K562 (cell line): ENCODE measurements around the gene NFILZ. TPM values are rescaled to one million over a fixed set of nuclear protein-coding genes. Genes with fewer than 3 reads are reported as not detected.
"Not testable (repeated sequence)": the region's sequence is repeated elsewhere in the genome, so short reads cannot be mapped to it uniquely, and the experiment has no call there.

Source experiments
- ATAC-seq: fragments of 200-7000 bp; cut with Tn5 transposase; 3 replicates; pipeline ENCODE4 v1.9.1; 2020; ENCODE audit warnings: moderate library complexity
- BruUV-seq: library from RNA; stranded (reverse); fragments of 400-500 nt; replicated peaks from 2 replicates; lab custom pipeline; 2021; lab: Mats Ljungman, UMichigan
- CTCF ChIA-PET: fragments of 300-600 bp; formaldehyde crosslinking; extraction: SDS; loops from one replicate; lab custom pipeline; 2021; ENCODE audit warnings: low intra/inter-chr PET ratio; lab: Yijun Ruan, JAX
- POLR2A ChIA-PET: fragments of 300-600, 350-650 bp; sonication (Branson Sonifier 250); formaldehyde crosslinking; extraction: SDS; loops from one replicate; lab custom pipeline; 2021; ENCODE audit warnings: antibody characterized with exemption, inconsistent platforms; lab: Yijun Ruan, JAX
- DNase-seq, 4 experiments: peaks; one replicate each; pipeline versions ENCODE4 v3.0.0 to v3.0.0-alpha.2; 2011 to 2018; ENCODE audit warnings: low spot score in 3 of 4, mixed read lengths in 3 of 4; ENCODE audit errors: extremely low read depth in 1 of 4
- FAIRE-seq: peaks from 2 replicates; lab custom pipeline; 2011; peaks lifted over from hg19 to GRCh38; lab: Jason Lieb, UNC
- H2AFZ ChIP-seq: 2 replicates; pipeline ENCODE4 v1.6.0; 2011; ENCODE audit warnings: low read depth, low read length, control low read depth, inconsistent platforms
- H3K27ac ChIP-seq: fragments of 200-600 bp; 3 replicates; pipeline ENCODE4 v1.8.0; 2011; ENCODE audit warnings: low read depth, mild to moderate bottlenecking, control low read depth, inconsistent platforms, low read length, moderate library complexity, mixed read lengths; ENCODE audit errors: extremely low read depth
- H3K27me3 ChIP-seq, 2 experiments: fragments of 300-600 bp in 1 of 2; 2 replicates in 1 of 2; 3 replicates in 1 of 2; pipeline versions ENCODE4 v1.6.0 to v1.8.0; 2011; ENCODE audit warnings: inconsistent platforms in 2 of 2, low read length in 2 of 2, mild to moderate bottlenecking in 1 of 2, mixed read lengths in 1 of 2, moderate library complexity in 1 of 2; ENCODE audit not compliant: control insufficient read depth in 2 of 2, insufficient read depth in 2 of 2
- H3K36me3 ChIP-seq: fragments of 300-600 bp; 3 replicates; pipeline ENCODE4 v1.8.0; 2011; ENCODE audit warnings: mild to moderate bottlenecking, low read length, inconsistent platforms; ENCODE audit not compliant: control insufficient read depth, insufficient read depth
- H3K4me1 ChIP-seq, 2 experiments: fragments of 200-600 bp in 1 of 2; replicated peaks in 1 of 2; 2 replicates in 1 of 2; 3 replicates in 1 of 2; pipeline versions ENCODE4 v1.5.1 to v1.8.0; 2011; ENCODE audit warnings: inconsistent platforms in 2 of 2, low read length in 2 of 2, mild to moderate bottlenecking in 1 of 2, mixed read lengths in 1 of 2, moderate library complexity in 1 of 2; ENCODE audit not compliant: control insufficient read depth in 2 of 2, insufficient read depth in 2 of 2
- H3K4me2 ChIP-seq: 2 replicates; pipeline ENCODE4 v1.6.1; 2011; ENCODE audit warnings: low read length, control low read depth, inconsistent platforms, mixed read lengths; ENCODE audit not compliant: insufficient read depth
- H3K4me3 ChIP-seq: fragments of 200-600 bp; sonication (generic), shearing (Covaris generic); 2 replicates; pipeline ENCODE4 v1.5.1; 2016; ENCODE audit warnings: control low read depth, inconsistent platforms
- H3K79me2 ChIP-seq: fragments of 200-600 bp; 3 replicates; pipeline ENCODE4 v1.8.0; 2011; ENCODE audit warnings: low read length, inconsistent platforms; ENCODE audit not compliant: control insufficient read depth, insufficient read depth
- H3K9ac ChIP-seq, 2 experiments: 2 replicates each; pipeline versions ENCODE4 v1.6.0 to v1.6.1; 2011; ENCODE audit warnings: low read depth in 2 of 2, low read length in 2 of 2, control low read depth in 1 of 2, inconsistent platforms in 1 of 2, mild to moderate bottlenecking in 1 of 2, mixed read lengths in 1 of 2; ENCODE audit not compliant: insufficient read depth in 1 of 2
- H3K9me1 ChIP-seq: one replicate; pipeline ENCODE4 v1.6.0; 2011; ENCODE audit warnings: inconsistent platforms, mild to moderate bottlenecking, low read length, moderate library complexity; ENCODE audit not compliant: control insufficient read depth, insufficient read depth
- H3K9me3 ChIP-seq: replicated peaks from 2 replicates; pipeline ENCODE4 v1.5.1; 2011; ENCODE audit warnings: low read depth, low read length, inconsistent platforms; ENCODE audit not compliant: control insufficient read depth, insufficient read depth
- H4K20me1 ChIP-seq: replicated peaks from 2 replicates; pipeline ENCODE4 v1.6.1; 2011; ENCODE audit warnings: low read length, inconsistent platforms, mixed read lengths; ENCODE audit not compliant: control insufficient read depth, insufficient read depth
- CHAMP1 ChIP-seq: fragments of 450-650 bp; IDR thresholded peaks from 2 replicates; pipeline ENCODE4 v1.6.1; 2016; ENCODE audit warnings: mild to moderate bottlenecking
- CXXC5 ChIP-seq: fragments of 250-450 bp; sonication (Bioruptor Pico); IDR thresholded peaks from 2 replicates; pipeline ENCODE4 v1.8.0; 2022; ENCODE audit warnings: inconsistent platforms, mild to moderate bottlenecking, moderate library complexity
- DLX4 ChIP-seq: fragments of 250-450 bp; sonication (Bioruptor Pico); IDR thresholded peaks from 2 replicates; pipeline ENCODE4 v1.6.1; 2021; ENCODE audit warnings: mild to moderate bottlenecking
- HDAC2 ChIP-seq: fragments of 450-650 bp; IDR thresholded peaks from 2 replicates; pipeline ENCODE4 v1.6.1; 2016; ENCODE audit warnings: mild to moderate bottlenecking
- HOXB6 ChIP-seq: fragments of 250-450 bp; sonication (Bioruptor Pico); IDR thresholded peaks from 2 replicates; pipeline ENCODE4 v1.5.1; 2022; ENCODE audit warnings: mild to moderate bottlenecking, borderline replicate concordance
- KDM1A ChIP-seq, 2 experiments: fragments of 450-650 bp; IDR thresholded peaks; 2 replicates each; pipeline ENCODE4 v1.6.1; 2016; ENCODE audit warnings: mild to moderate bottlenecking in 2 of 2
- KLF16 ChIP-seq: IDR thresholded peaks from 2 replicates; pipeline ENCODE4 v1.6.1; 2016; ENCODE audit warnings: antibody characterized with exemption
- POLR2AphosphoS2 ChIP-seq: IDR thresholded peaks from 2 replicates; pipeline ENCODE4 v1.6.1; 2012; ENCODE audit warnings: low read length, improper control_type of control experiment
- SMARCA4 ChIP-seq: fragments of 450-650 bp; IDR thresholded peaks from 2 replicates; pipeline ENCODE4 v1.6.1; 2016
- TCF3 ChIP-seq: sonication (generic); formaldehyde crosslinking; IDR thresholded peaks from 2 replicates; pipeline ENCODE4 v1.4.0; 2020; ENCODE audit warnings: mild to moderate bottlenecking, missing genetic modification reagents
- THAP12 ChIP-seq: fragments of 250-450 bp; sonication (Bioruptor Pico); IDR thresholded peaks from 2 replicates; pipeline ENCODE4 v1.9.0; 2021; ENCODE audit warnings: mild to moderate bottlenecking, inconsistent platforms
- ZC3H4 ChIP-seq: sonication (generic); formaldehyde crosslinking; IDR thresholded peaks from 2 replicates; pipeline ENCODE4 v1.9.0; 2021; ENCODE audit warnings: missing genetic modification reagents, borderline replicate concordance
- WGBS: fragments of 100-300 bp; shearing (Covaris generic); methylation state at CpG from one replicate; pipeline ENCODE4 v1.1.6; 2016; ENCODE audit warnings: low coverage, mixed read lengths; ENCODE audit not compliant: insufficient coverage; ENCODE audit errors: missing lambda C conversion rate; 5-methylcytosine and 5-hydroxymethylcytosine counted together
- in situ Hi-C: fragments of 300-500 bp; cut with MboI; formaldehyde crosslinking; loops from 4 replicates; pipeline ENCODE4 v1.15.0; 2018; ENCODE audit warnings: inconsistent platforms, mixed read lengths
- intact Hi-C: fragments of 100-400 bp; cut with micrococcal nuclease; formaldehyde crosslinking; loops from 2 replicates; pipeline ENCODE4 v1.14.2; 2022
- polyA plus RNA-seq, 8 experiments: library from polyadenylated mRNA; depleted of rRNA in 4 of 8; stranded (reverse) in 5 of 8; unstranded in 3 of 8; fragments of >200 nt; fragmentation: Nextera tagmentation in 2 of 8; fragmentation: Illumina TruSeq in 1 of 8; extraction: Ambion mirVana in 2 of 8; extraction: Trizol in 1 of 8; gene quantifications; 2 replicates each; pipeline versions ENCODE4 v1.2.1 to v1.2.3, GENCODE V29; 2011 to 2014; ENCODE audit warnings: inconsistent platforms in 1 of 8, missing spikeins in 1 of 8
- total RNA-seq, 7 experiments: library from RNA; depleted of rRNA in 6 of 7; stranded (reverse); fragments of >200 nt in 6 of 7; fragmentation: Illumina TruSeq in 2 of 7; extraction: Trizol in 2 of 7; gene quantifications; 2 replicates each; pipeline versions ENCODE4 v1.2.1 to v1.2.3, GENCODE V29; 2011 to 2021; ENCODE audit warnings: low replicate concordance in 1 of 7

The NFILZ gene
- total and polyA plus RNA-seq, 9 of the 15 experiments (the other 6 are each of a cell fraction or from before 2014, with no cell fraction given): not detected

- POLR2A ChIA-PET: interaction anchor here (0.6 kb wide), 2 partner anchors 56 to 467 kb away, joined by 3 to 5 read pairs; no protein-coding TSS in a partner anchor
- CTCF ChIA-PET: not testable (repeated sequence)
These were observed 6.6 kb downstream of the NFILZ start for GRCh38 chr19:8637070-8637469.

GRCh38 chr19:8638078-8638619 is 7.7 kb downstream of the NFILZ start:
- in situ Hi-C loops: no loop called here
- CTCF ChIA-PET: no interaction called here
- no peak overlapping the region for H3K4me2 ChIP-seq
- 1% methylated on average over 21 of the region's 21 CpGs for WGBS
- no peak overlapping the region for H3K9ac ChIP-seq
- H3K36me3 ChIP-seq: no peaks in the 10 kb centered on the region
- H2AFZ ChIP-seq: no peak overlapping the region
- BruUV-seq: no TSS peak
- no peak overlapping the region for H3K27ac ChIP-seq
- DNase-seq (no peak), ATAC-seq (no peak), FAIRE-seq (no peak)
- H3K27me3 ChIP-seq: peaks cover 5 to 17% of the 10 kb centered on the region in 2 experiments; a peak in 3 of 5 replicates
- H3K4me1 ChIP-seq: no peaks in the 10 kb centered on the region
- intact Hi-C loops: no loop called here
- no peaks in the 10 kb centered on the region for H3K9me1 ChIP-seq
- no peaks in the 10 kb centered on the region for H3K79me2 ChIP-seq
- no peaks in the 10 kb centered on the region for H4K20me1 ChIP-seq
- POLR2A ChIA-PET: no interaction called here
- no peaks in the 10 kb centered on the region for H3K9me3 ChIP-seq
- H3K4me3 ChIP-seq: no peak overlapping the region
- TF ChIP-seq SMARCA4: no peak
- no peak for TF ChIP-seq CHAMP1
- no peak for TF ChIP-seq DLX4 (CRISPR knock-in tag)
- no peak for TF ChIP-seq THAP12 (CRISPR knock-in tag)
- no peak for TF ChIP-seq TCF3
- TF ChIP-seq HOXB6: no peak
- no peak for TF ChIP-seq KLF16
- no peak for TF ChIP-seq ZC3H4
- TF ChIP-seq HDAC2: no peak
- no peak for TF ChIP-seq CXXC5 (CRISPR knock-in tag)
- no peak for TF ChIP-seq POLR2AphosphoS2

More at GRCh38 chr19:8637070-8637469, 6.6 kb downstream of the NFILZ start:
- H3K4me3 ChIP-seq, H4K20me1 ChIP-seq, BruUV-seq, H3K9me3 ChIP-seq, DNase-seq, ATAC-seq, H3K36me3 ChIP-seq, in situ Hi-C loops, H3K9ac ChIP-seq, H3K79me2 ChIP-seq, FAIRE-seq, H3K27ac ChIP-seq, H3K4me2 ChIP-seq, intact Hi-C loops, H3K9me1 ChIP-seq, H3K4me1 ChIP-seq, H2AFZ ChIP-seq: not testable (repeated sequence)
- H3K27me3 ChIP-seq: peaks cover 5 to 17% of the 10 kb centered on the region in 2 experiments; a peak in 3 of 5 replicates
- TF ChIP-seq KDM1A (IDR thresholded peaks at IDR 0.05): peak in 1 of 2 experiments; percentile 29; a peak in 1 of 4 replicates
- 0% methylated on average over 4 of the region's 4 CpGs for WGBS
